Measurements from ENCODE around the gene PERM1.

DNA sequence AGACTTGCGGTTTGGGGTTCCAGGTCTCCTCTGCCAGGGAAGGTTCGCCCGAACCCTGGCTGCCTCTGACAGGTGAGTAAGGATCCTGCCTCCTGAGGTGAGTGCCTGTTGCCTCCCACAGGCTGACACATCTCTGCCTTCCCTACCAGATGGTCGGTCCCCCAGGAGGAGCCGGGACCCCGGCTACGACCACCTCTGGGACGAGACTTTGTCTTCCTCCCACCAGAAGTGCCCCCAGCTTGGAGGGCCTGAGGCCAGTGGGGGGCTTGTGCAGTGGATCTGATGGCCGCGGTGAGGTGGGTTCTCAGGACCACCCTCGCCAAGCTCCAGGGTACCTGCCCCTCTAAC lies 7.6 kb downstream of the PERM1 start:
- no peak for TF ChIP-seq EZH2 (IDR thresholded peaks at IDR 0.05; ENCODE audit: borderline replicate concordance, low read length)
- TF ChIP-seq, protein P1, sequence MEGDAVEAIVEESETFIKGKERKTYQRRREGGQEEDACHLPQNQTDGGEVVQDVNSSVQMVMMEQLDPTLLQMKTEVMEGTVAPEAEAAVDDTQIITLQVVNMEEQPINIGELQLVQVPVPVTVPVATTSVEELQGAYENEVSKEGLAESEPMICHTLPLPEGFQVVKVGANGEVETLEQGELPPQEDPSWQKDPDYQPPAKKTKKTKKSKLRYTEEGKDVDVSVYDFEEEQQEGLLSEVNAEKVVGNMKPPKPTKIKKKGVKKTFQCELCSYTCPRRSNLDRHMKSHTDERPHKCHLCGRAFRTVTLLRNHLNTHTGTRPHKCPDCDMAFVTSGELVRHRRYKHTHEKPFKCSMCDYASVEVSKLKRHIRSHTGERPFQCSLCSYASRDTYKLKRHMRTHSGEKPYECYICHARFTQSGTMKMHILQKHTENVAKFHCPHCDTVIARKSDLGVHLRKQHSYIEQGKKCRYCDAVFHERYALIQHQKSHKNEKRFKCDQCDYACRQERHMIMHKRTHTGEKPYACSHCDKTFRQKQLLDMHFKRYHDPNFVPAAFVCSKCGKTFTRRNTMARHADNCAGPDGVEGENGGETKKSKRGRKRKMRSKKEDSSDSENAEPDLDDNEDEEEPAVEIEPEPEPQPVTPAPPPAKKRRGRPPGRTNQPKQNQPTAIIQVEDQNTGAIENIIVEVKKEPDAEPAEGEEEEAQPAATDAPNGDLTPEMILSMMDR (IDR thresholded peaks at IDR 0.05; ENCODE audit: low read length) = no peak

Measured in OCI-LY1 (cell line).